IPS DF 6.9 (cell line): ENCODE measurements around the gene CAMK2A.
A peak's percentile ranks its signal among the peaks of the same experiment; 100 is the strongest.

Source experiments
- DNase-seq: peaks from one replicate; pipeline ENCODE4 v3.0.0-alpha.2; 2013; ENCODE audit warnings: low read depth, low spot score
- H3K27ac ChIP-seq: one replicate; pipeline ENCODE4 v1.5.1; 2013; ENCODE audit warnings: low read length, control low read depth
- H3K27me3 ChIP-seq: 2 replicates; pipeline ENCODE4 v1.6.1; 2013; ENCODE audit warnings: mild to moderate bottlenecking, low read length; ENCODE audit not compliant: control insufficient read depth, insufficient read depth
- H3K36me3 ChIP-seq: 2 replicates; pipeline ENCODE4 v1.6.1; 2013; ENCODE audit warnings: low read length; ENCODE audit not compliant: control insufficient read depth, insufficient read depth
- H3K4me1 ChIP-seq: 2 replicates; pipeline ENCODE4 v1.6.1; 2013; ENCODE audit warnings: low read length; ENCODE audit not compliant: control insufficient read depth, insufficient read depth
- H3K4me3 ChIP-seq: 2 replicates; pipeline ENCODE4 v1.5.1; 2013; ENCODE audit warnings: mild to moderate bottlenecking, low read length
- H3K9me3 ChIP-seq: 2 replicates; pipeline ENCODE4 v1.6.1; 2013; ENCODE audit warnings: low read length, inconsistent platforms; ENCODE audit not compliant: control insufficient read depth, insufficient read depth
- WGBS: extraction: QIAGEN DNeasy Blood & Tissue Kit; methylation state at CpG from one replicate; pipeline ENCODE4 v1.1.7; 2013; ENCODE audit warnings: mixed read lengths, missing lambda C conversion rate; ENCODE audit not compliant: insufficient read length, insufficient coverage; 5-methylcytosine and 5-hydroxymethylcytosine counted together

Gene CAMK2A

DNA sequence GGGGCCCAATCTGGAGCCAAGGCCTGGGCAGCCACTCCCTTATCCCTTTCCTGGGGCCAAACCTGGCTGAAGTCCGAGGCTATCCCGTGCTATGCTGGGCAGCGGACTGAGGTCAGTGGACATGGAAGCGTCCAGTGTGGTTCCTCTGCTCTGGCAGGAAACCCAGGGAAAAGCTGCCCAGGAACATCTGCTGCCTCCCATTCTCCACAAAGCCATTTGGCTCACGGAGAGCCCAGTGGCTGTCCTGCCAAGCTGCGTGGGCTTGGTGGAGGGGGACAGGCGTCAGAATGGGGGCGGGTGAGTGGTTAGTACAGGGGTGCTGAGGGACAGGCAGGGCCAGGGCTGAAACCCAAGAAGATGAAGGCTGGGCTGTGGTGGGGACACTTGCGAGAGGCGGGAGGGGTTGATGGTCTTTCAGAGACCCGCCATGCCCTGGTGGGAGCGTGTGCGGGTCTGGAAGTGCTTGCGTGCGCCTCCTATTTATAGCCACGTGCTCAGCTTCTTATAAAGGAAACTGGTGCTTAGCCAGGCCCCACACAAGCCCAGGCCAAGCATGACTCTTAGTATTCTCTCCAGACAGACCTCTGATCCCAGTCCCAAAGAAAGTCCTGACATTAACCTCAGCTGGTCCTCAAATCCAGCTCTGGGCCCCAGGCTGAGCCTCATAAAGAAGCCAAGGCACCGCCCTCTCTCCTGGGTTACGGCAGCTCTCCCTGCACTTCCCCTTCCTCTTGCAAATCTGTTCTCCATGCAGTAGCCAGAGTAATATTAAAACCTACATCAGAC, 109.1 kb downstream of the CAMK2A start:
- Histone ChIP-seq H3K4me3 (no peak overlapping the region), H3K4me1 (peaks cover 1% of the 10 kb centered on the region; the same call in 1 of the 2 replicates), H3K36me3 (no peaks in the 10 kb centered on the region), H3K27me3 (peaks cover 2% of the 10 kb centered on the region), H3K27ac (no peak overlapping the region), H3K9me3 (no peaks in the 10 kb centered on the region)
- no CpG with 5 or more reads among the region's 18 CpGs for WGBS
- DNase-seq, result no peak

DNA sequence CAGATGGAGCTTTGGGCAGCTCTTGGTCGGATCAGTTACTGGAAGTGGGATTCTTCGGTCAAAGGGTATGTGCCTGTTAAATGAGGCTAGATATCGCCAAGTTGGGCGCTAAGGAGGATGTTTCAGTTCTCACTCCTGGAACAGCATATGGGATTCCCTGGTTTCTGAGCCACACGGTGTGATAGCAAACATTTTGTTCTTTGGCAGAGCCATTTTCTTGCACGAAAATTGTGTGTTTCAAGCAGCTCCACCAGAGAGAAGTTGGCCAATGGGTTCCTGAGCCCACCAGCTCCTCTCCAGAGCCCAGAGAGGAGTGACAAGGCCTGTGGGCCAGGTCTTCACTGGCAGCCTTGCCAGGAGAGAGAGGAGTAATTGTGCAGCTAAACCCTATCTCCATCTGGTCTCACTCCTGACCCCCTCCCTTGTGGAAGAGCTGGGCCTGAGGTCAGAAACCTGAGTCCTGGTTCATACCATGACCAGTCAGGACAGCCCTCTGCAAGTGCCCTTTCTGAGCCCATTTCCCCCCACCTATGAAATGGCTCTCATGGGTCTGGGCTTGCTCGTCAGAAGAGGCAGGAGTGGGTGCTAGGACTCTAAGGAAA, 110.5 kb downstream of the CAMK2A start:
- Histone ChIP-seq H3K4me3 (no peak overlapping the region), H3K36me3 (no peaks in the 10 kb centered on the region), H3K27me3 (peaks cover 2% of the 10 kb centered on the region), H3K9me3 (no peaks in the 10 kb centered on the region), H3K4me1 (no peaks in the 10 kb centered on the region), H3K27ac (no peak overlapping the region)
- WGBS, result no CpG with 5 or more reads among the region's 7 CpGs
- no peak for DNase-seq

DNA sequence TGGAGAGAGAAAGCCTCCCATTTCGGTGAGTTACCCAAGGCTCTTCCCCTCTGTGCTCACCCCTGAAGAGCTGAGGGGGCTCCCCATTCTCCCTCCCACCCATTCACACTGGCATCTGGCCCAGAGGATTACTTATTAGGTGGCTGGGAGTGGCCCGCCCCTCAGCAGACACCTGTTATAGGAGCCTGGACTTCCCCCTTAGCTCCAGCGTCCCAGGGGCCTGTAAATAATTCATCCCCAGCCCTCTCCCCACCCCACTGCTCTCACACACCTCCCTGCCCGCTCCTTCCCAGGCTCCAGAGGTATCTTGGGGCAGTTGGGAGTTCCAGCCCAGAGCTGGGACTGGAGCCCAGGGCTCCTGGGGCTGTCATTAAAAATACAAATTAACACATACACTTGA, 111.3 kb downstream of the CAMK2A start:
- Histone ChIP-seq H3K27me3 (peaks cover 2% of the 10 kb centered on the region), H3K4me3 (no peak overlapping the region), H3K36me3 (no peaks in the 10 kb centered on the region), H3K9me3 (no peaks in the 10 kb centered on the region), H3K4me1 (no peaks in the 10 kb centered on the region), H3K27ac (no peak overlapping the region)
- no peak for DNase-seq
- WGBS, result no CpG with 5 or more reads among the region's 4 CpGs

GRCh38 chr5:150177721-150178120, 111.9 kb downstream of the CAMK2A start:
- no CpG with 5 or more reads among the region's 4 CpGs for WGBS
- no peak for DNase-seq
- H3K36me3 ChIP-seq, result no peaks in the 10 kb centered on the region

GRCh38 chr5:150176745-150177477, 112.7 kb downstream of the CAMK2A start:
- no CpG with 5 or more reads among the region's 8 CpGs for WGBS
- Histone ChIP-seq H3K4me1 (no peaks in the 10 kb centered on the region), H3K4me3 (no peak overlapping the region), H3K36me3 (no peaks in the 10 kb centered on the region), H3K27ac (no peak overlapping the region), H3K9me3 (no peaks in the 10 kb centered on the region), H3K27me3 (peaks cover under 1% of the 10 kb centered on the region; the same call in 1 of the 2 replicates)
- no peak for DNase-seq

More at GRCh38 chr5:150177721-150178120, 111.9 kb downstream of the CAMK2A start:
- Histone ChIP-seq H3K4me3 (no peak overlapping the region), H3K27me3 (peaks cover 1% of the 10 kb centered on the region), H3K9me3 (no peaks in the 10 kb centered on the region), H3K4me1 (no peaks in the 10 kb centered on the region), H3K27ac (no peak overlapping the region)

GRCh38 chr5:150175536-150175935, 114.0 kb downstream of the CAMK2A start:
- no peak overlapping the region for H3K4me3 ChIP-seq
- peaks cover 5% of the 10 kb centered on the region; the same call in 1 of the 2 replicates for H3K27me3 ChIP-seq
- H3K27ac ChIP-seq, result no peak overlapping the region
- no peaks in the 10 kb centered on the region for H3K4me1 ChIP-seq
- no peaks in the 10 kb centered on the region for H3K36me3 ChIP-seq
- no CpG with 5 or more reads among the region's 5 CpGs for WGBS
- peak; percentile 70 for DNase-seq
- H3K9me3 ChIP-seq, result no peaks in the 10 kb centered on the region

GRCh38 chr5:150175076-150175475, 114.5 kb downstream of the CAMK2A start:
- no peaks in the 10 kb centered on the region for H3K9me3 ChIP-seq
- H3K36me3 ChIP-seq, result no peaks in the 10 kb centered on the region
- H3K4me3 ChIP-seq, result no peak overlapping the region
- H3K27me3 ChIP-seq, result peaks cover 10% of the 10 kb centered on the region; the same call in 1 of the 2 replicates
- H3K4me1 ChIP-seq, result no peaks in the 10 kb centered on the region
- no peak overlapping the region for H3K27ac ChIP-seq
- DNase-seq, result no peak
- no CpG with 5 or more reads among the region's 1 CpG for WGBS

GRCh38 chr5:150174285-150174684, 115.3 kb downstream of the CAMK2A start:
- DNase-seq, result no peak
- Histone ChIP-seq H3K36me3 (no peaks in the 10 kb centered on the region), H3K27ac (no peak overlapping the region), H3K4me1 (no peaks in the 10 kb centered on the region), H3K4me3 (no peak overlapping the region), H3K27me3 (peaks cover 18% of the 10 kb centered on the region), H3K9me3 (no peaks in the 10 kb centered on the region)
- no CpG with 5 or more reads among the region's 6 CpGs for WGBS

DNA sequence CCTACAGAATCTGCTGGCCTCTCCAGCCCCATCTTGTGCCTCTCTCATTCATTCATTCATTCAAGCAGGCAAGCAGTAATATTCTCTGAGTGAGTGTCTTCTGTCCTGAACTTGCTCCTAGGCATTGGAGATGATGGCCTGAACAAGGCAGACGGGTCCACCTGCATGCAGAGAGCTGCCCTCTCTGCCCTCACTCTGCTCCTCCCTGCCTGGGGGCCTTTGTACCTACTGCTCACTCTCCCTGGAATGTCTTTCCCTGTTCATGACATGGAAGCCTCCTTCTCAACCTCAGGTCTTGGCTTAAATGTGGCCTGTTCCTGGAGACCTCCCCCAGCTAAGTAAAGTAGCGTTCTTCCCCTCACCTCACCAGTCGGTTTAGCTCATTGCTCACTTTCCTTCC, 116.4 kb downstream of the CAMK2A start:
- no CpG with 5 or more reads among the region's 3 CpGs for WGBS
- no peaks in the 10 kb centered on the region for H3K9me3 ChIP-seq
- H3K27ac ChIP-seq, result no peak overlapping the region
- H3K4me1 ChIP-seq, result no peaks in the 10 kb centered on the region
- H3K36me3 ChIP-seq, result no peaks in the 10 kb centered on the region
- no peak for DNase-seq
- no peak overlapping the region for H3K4me3 ChIP-seq
- peaks cover 29% of the 10 kb centered on the region for H3K27me3 ChIP-seq

DNA sequence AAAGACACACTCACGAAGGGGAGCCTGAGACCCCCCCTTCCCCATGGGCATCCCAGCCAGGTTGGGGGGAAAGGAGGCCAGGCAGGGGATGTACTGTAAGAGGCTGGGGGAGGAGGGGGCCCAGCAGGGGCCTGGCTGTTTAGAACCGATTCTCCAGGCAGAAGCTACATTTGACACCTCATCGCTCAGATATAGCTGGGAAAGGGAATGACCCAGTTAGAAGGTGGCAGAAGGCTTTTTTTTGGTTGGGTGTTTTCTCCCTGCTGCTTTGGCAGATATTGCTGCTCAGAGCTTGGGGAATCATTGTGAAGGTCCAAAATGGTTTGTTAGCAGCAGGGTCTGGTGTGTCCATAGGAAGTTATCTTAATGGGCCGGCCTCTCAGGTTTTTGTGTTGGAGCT, 117.0 kb downstream of the CAMK2A start:
- Histone ChIP-seq H3K36me3 (no peaks in the 10 kb centered on the region), H3K4me1 (no peaks in the 10 kb centered on the region), H3K27me3 (peaks cover 35% of the 10 kb centered on the region), H3K27ac (no peak overlapping the region), H3K4me3 (no peak overlapping the region), H3K9me3 (no peaks in the 10 kb centered on the region)
- no CpG with 5 or more reads among the region's 4 CpGs for WGBS
- no peak for DNase-seq
